IPS-18c (cell line): ENCODE measurements around the gene ROBO2.

ENCODE experiments used
- H3K4me3 ChIP-seq: 2 replicates; pipeline ENCODE4 v1.7.0; 2013; ENCODE audit warnings: low read depth, mild to moderate bottlenecking, low read length, moderate library complexity; ENCODE audit not compliant: insufficient read depth
- H3K9me3 ChIP-seq: one replicate; pipeline ENCODE4 v1.6.1; 2013; ENCODE audit warnings: mild to moderate bottlenecking, low read length, moderate library complexity; ENCODE audit not compliant: control insufficient read depth, insufficient read depth

ROBO2 gene

GRCh38 chr3:77150028-77150427 is 110.1 kb downstream of the ROBO2 start:
- H3K9me3 ChIP-seq: no peaks in the 10 kb centered on the region
- H3K4me3 ChIP-seq: no peak overlapping the region

- no peak overlapping the region for H3K4me3 ChIP-seq
- H3K9me3 ChIP-seq: no peaks in the 10 kb centered on the region
Observed at GRCh38 chr3:77150759-77151158, 110.9 kb downstream of the ROBO2 start.

GRCh38 chr3:77158730-77159581 is 119.1 kb downstream of the ROBO2 start:
- Histone ChIP-seq H3K9me3 (no peaks in the 10 kb centered on the region), H3K4me3 (no peak overlapping the region)

- no peaks in the 10 kb centered on the region for H3K9me3 ChIP-seq
- no peak overlapping the region for H3K4me3 ChIP-seq
Observed at GRCh38 chr3:77160931-77161497, 121.1 kb downstream of the ROBO2 start.

- Histone ChIP-seq H3K4me3 (no peak overlapping the region), H3K9me3 (no peaks in the 10 kb centered on the region)
Observed at GRCh38 chr3:77169823-77170222, 129.9 kb downstream of the ROBO2 start.

GRCh38 chr3:77171026-77171425 is 131.1 kb downstream of the ROBO2 start:
- Histone ChIP-seq H3K4me3 (no peak overlapping the region), H3K9me3 (no peaks in the 10 kb centered on the region)

GRCh38 chr3:77179762-77180161 is 139.9 kb downstream of the ROBO2 start:
- H3K4me3 ChIP-seq: no peak overlapping the region
- H3K9me3 ChIP-seq: no peaks in the 10 kb centered on the region

GRCh38 chr3:77182341-77182740 is 142.4 kb downstream of the ROBO2 start:
- Histone ChIP-seq H3K9me3 (no peaks in the 10 kb centered on the region), H3K4me3 (no peak overlapping the region)

- Histone ChIP-seq H3K4me3 (no peak overlapping the region), H3K9me3 (no peaks in the 10 kb centered on the region)
Observed at GRCh38 chr3:77186319-77186718, 146.4 kb downstream of the ROBO2 start.

GRCh38 chr3:77186728-77187127 is 146.8 kb downstream of the ROBO2 start:
- Histone ChIP-seq H3K9me3 (no peaks in the 10 kb centered on the region), H3K4me3 (no peak overlapping the region)

GRCh38 chr3:77188210-77188609 is 148.3 kb downstream of the ROBO2 start:
- Histone ChIP-seq H3K4me3 (no peak overlapping the region), H3K9me3 (no peaks in the 10 kb centered on the region)

GRCh38 chr3:77189258-77189657 is 149.4 kb downstream of the ROBO2 start:
- Histone ChIP-seq H3K9me3 (no peaks in the 10 kb centered on the region), H3K4me3 (no peak overlapping the region)

GRCh38 chr3:77189684-77190083 is 149.8 kb downstream of the ROBO2 start:
- H3K4me3 ChIP-seq: no peak overlapping the region
- H3K9me3 ChIP-seq: no peaks in the 10 kb centered on the region

- Histone ChIP-seq H3K4me3 (no peak overlapping the region), H3K9me3 (no peaks in the 10 kb centered on the region)
Observed at GRCh38 chr3:77190374-77190773, 150.5 kb downstream of the ROBO2 start.

GRCh38 chr3:77191014-77191413 is 151.1 kb downstream of the ROBO2 start:
- no peak overlapping the region for H3K4me3 ChIP-seq
- H3K9me3 ChIP-seq: no peaks in the 10 kb centered on the region

- H3K9me3 ChIP-seq: no peaks in the 10 kb centered on the region
- no peak overlapping the region for H3K4me3 ChIP-seq
Observed at GRCh38 chr3:77191640-77192039, 151.7 kb downstream of the ROBO2 start.

GRCh38 chr3:77195766-77196545 is 156.1 kb downstream of the ROBO2 start:
- H3K9me3 ChIP-seq: no peaks in the 10 kb centered on the region
- H3K4me3 ChIP-seq: no peak overlapping the region

- no peak overlapping the region for H3K4me3 ChIP-seq
- no peaks in the 10 kb centered on the region for H3K9me3 ChIP-seq
Observed at GRCh38 chr3:77197408-77197807, 157.5 kb downstream of the ROBO2 start.
